ENCODE data around the gene ACR.
A peak's percentile ranks its signal among the peaks of the same experiment; 100 is the strongest.
"Not testable (repeated sequence)": the region's sequence is repeated elsewhere in the genome, so short reads cannot be mapped to it uniquely, and the experiment has no call there.

Gene ACR

GRCh38 chr22:50756949-50757491 lies 19.0 kb downstream of the ACR start:
- CTCF ChIA-PET; POLR2A ChIA-PET; DNase-seq (ENCODE audit: extremely low spot score): not testable (repeated sequence)
- 0 out of 2 replicates have a peak, but pooled peaks have one; percentile 42 for TF ChIP-seq L3MBTL2 (conservative IDR thresholded peaks at IDR 0.05)

DNA sequence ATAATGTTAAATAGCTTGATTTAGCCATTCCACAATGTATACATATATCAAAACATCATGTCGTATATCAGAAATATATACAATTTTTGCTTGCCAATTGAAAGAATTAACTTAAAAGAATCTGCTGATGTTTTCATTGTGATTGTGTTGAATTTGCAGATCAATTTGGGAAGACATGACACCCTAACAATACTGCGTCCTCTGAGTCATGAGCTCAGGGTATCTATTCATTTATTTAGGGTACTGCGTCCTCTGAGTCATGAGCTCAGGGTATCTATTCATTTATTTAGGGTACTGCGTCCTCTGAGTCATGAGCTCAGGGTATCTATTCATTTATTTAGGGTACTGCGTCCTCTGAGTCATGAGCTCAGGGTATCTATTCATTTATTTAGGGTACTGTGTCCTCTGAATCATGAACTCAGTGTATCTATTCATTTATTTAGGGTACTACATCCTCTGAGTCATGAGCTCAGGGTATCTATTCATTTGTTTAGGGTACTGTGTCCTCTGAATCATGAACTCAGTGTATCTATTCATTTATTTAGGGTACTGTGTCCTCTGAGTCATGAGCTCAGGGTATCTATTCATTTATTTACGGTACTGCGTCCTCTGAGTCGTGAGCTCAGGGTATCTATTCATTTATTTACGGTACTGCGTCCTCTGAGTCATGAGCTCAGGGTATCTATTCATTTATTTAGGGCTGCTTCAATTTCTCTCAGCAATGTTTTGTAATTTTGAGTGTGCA lies 21.8 kb downstream of the ACR start:
- CTCF ChIA-PET, result interaction anchor here (1.6 kb wide), 1 partner anchor 15 kb away, joined by 8 read pairs; no protein-coding TSS in a partner anchor
- DNase-seq (ENCODE audit: extremely low spot score); POLR2A ChIA-PET: not testable (repeated sequence)

GRCh38 chr22:50761829-50762228 lies 23.8 kb downstream of the ACR start:
- POLR2A ChIA-PET; DNase-seq (ENCODE audit: extremely low spot score); CTCF ChIA-PET: not testable (repeated sequence)

DNA sequence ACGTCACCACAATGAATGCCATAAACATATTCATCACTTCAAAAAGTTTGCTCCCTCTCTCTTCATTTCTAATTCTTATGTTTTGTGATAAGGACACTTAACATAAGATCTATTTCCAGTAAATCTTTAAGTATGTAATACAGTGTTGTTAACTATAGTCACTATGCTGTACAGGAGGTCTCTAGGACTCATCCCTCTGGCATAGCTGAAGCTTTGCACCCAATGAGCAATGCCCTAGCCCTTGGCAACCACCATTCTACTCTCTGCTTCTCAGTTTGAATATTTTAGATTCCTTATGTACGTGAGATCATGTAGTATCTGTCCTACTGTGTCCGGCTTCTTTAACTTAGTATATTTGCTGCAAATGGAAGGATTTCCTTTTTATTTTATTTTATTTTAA lies 26.3 kb downstream of the ACR start:
- POLR2A ChIA-PET; CTCF ChIA-PET; DNase-seq (ENCODE audit: extremely low spot score): not testable (repeated sequence)

DNA sequence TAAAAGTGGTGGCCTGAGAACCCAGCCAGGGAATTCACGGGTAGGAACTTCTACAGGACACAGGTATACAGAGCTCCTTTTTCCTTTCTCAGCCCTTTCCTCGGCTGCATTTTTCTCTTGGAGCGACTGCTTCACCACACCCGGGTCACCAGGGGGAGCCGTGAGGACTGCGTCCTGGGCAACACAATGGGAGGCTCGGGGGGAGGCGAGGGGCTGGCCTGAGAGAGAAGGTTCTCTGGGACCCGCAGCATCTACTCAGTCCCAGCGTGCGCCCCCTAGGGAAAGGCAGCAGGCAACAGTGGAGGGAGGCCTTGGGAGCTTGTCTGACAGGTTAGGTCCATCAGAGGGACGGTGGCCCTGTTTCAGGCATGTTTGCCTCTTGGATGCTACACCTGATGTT lies 37.1 kb downstream of the ACR start:
- POLR2A ChIA-PET, result not testable (repeated sequence)
- peak; percentile 66 for DNase-seq (ENCODE audit: extremely low spot score)
- CTCF ChIA-PET, result interaction anchor here (0.5 to 1.2 kb wide), 7 partner anchors 15 to 481 kb away, joined by 3 to 8 read pairs (median 3); no protein-coding TSS in a partner anchor

GRCh38 chr22:50777631-50778030 lies 39.6 kb downstream of the ACR start:
- DNase-seq (ENCODE audit: extremely low spot score); CTCF ChIA-PET: not testable (repeated sequence)

DNA sequence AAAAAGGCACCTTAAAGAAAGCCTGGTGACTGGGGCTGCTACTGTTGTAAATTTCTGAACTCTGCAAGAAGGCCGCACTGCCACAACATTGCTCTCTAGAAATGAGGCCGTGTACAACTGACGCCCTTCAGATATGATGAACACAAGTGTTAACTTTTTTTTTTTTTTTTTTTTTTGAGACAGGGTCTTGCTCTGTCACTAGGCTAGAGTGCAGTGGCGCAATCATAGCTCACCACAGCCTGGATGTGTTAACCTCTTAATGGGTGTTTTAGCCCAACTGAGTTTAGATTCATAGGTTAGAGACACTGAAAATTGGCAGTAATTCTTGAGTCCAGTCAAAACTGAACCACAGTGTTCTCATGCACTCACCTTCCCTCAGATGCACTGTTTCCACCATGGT lies 42.2 kb downstream of the ACR start:
- DNase-seq (ENCODE audit: extremely low spot score); CTCF ChIA-PET; POLR2A ChIA-PET: not testable (repeated sequence)

More at GRCh38 chr22:50777631-50778030, 39.6 kb downstream of the ACR start:
- POLR2A ChIA-PET, result not testable (repeated sequence)

DNA sequence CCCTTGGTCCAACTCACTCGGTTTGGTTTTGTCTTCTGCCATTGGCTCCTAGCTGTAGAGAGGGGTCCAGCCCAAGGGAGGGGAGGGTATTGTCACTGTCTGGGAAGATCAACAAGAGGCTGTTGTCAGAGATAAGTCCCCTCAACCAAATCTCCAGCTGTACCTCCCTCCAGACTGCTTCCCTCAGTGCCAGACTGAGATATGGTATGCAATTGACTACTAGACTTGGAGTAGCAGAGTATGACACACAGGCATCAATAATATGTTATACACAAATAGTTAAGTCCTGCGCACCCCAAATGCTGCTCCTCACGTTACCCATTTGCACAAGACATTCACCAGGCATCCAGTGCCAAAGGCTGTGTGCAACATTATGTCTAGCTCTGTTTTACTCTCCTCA lies 44.2 kb downstream of the ACR start:
- DNase-seq (ENCODE audit: extremely low spot score); CTCF ChIA-PET; POLR2A ChIA-PET: not testable (repeated sequence)

DNA sequence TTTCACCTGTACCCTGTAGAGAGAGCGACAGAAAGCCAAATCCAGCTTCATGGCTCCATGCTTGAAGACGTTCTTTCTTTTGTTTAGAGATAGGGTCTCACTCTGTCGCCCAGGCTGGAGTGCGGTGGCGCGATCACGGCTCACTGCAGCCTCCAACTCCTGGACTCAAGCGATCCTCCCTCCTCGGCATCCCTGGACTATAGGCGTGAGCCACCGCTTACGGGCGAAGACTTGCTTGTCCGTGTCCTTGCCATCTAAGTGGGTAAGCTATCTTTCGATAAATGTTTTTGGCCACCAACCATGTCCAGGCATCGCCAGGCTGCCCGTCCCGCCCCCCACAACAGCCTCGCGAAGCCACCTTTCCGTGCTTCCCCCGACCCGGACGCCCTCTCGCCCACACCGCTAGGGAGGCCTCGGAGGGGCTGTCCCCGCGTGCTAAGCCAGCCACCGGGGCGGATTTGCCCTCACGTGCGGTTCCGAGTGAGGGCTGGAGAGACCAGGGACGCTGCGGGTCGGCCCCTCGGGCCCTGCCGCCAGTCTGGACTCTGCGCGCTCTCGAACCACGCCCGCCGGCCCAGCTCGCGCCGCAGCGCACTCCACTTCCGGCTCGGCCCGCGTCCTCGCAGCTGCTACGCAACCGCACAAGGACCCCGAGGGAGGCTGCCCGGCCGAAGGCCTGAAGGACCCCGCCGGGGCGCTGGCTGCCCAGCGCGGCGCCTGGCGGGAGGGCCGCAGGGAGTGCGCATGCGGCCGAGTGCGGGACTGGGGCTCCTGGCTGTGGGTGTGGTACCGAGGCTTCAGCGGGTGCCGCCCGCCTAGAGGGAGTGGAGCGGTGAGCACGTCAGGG lies 45.3 kb downstream of the ACR start, which contains the start of gene RABL2B:
Gene RABL2B (minus strand): TSS at position 604 of the 847 bp plus-strand sequence. CDS start 1,342 bp downstream, outside the sequence.
- CTCF ChIA-PET, POLR2A ChIA-PET: not testable (repeated sequence)
- peak; percentile 86 for DNase-seq (ENCODE audit: extremely low spot score)

GRCh38 chr22:50783880-50784276 lies 45.9 kb downstream of the ACR start:
- DNase-seq (ENCODE audit: extremely low spot score); CTCF ChIA-PET; POLR2A ChIA-PET: not testable (repeated sequence)

- CTCF ChIA-PET; POLR2A ChIA-PET; DNase-seq (ENCODE audit: extremely low spot score): not testable (repeated sequence)
These were observed 47.3 kb downstream of the ACR start for GRCh38 chr22:50785289-50785688.

- CTCF ChIA-PET; DNase-seq (ENCODE audit: extremely low spot score); POLR2A ChIA-PET: not testable (repeated sequence)
These were observed 48.9 kb downstream of the ACR start for GRCh38 chr22:50786936-50787335.
